HG02870 (cell line): Measurements from ENCODE around the gene SCRN2.

Source experiments
- ATAC-seq: cut with Tn5 transposase; IDR thresholded peaks from one replicate; pipeline ENCODE4 v1.9.1; 2021; ENCODE audit warnings: mild to moderate bottlenecking, moderate library complexity; ENCODE audit not compliant: unreplicated experiment

The SCRN2 gene

DNA sequence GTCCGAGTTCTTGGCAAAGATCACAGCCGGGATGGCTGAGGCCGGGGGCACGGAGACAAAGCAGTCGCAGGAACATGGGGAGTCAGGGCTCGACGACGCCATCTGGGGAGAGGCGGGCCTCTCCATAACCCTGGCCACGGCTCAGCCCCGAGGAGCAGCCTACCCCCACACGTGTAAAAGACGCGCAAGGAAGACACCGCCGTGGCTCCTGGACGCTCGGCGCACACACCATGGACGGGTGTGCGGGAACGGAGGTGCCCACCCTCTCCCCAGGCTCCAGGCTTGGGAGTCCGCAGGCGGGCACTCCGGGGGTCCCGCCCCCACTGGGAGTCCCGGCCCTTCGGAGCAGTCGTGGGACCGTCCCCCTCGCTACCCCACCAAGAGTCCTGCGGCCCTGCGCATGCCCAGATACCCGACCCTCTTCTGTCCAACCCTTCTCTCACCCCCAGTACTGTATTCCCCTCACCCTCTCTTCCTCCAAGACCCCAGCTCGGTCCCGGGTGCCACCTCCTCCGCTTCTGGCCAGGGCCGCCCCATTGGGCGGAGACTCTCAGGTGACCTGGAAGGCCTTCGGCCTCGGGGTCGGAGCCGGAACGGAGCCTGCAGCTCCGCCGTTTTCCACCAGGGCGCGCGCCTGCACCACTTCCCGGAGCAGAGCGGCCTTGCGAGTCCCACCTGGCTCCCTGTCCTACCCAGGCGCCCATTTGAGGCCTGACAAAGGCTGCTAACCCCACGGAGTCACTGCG lies at the start of gene SCRN2:
SCRN2 (minus strand) TSS at position 532 of the 746 bp plus-strand sequence; CDS start at position 102, 430 bp downstream.
- peak; percentile 80 for ATAC-seq

DNA sequence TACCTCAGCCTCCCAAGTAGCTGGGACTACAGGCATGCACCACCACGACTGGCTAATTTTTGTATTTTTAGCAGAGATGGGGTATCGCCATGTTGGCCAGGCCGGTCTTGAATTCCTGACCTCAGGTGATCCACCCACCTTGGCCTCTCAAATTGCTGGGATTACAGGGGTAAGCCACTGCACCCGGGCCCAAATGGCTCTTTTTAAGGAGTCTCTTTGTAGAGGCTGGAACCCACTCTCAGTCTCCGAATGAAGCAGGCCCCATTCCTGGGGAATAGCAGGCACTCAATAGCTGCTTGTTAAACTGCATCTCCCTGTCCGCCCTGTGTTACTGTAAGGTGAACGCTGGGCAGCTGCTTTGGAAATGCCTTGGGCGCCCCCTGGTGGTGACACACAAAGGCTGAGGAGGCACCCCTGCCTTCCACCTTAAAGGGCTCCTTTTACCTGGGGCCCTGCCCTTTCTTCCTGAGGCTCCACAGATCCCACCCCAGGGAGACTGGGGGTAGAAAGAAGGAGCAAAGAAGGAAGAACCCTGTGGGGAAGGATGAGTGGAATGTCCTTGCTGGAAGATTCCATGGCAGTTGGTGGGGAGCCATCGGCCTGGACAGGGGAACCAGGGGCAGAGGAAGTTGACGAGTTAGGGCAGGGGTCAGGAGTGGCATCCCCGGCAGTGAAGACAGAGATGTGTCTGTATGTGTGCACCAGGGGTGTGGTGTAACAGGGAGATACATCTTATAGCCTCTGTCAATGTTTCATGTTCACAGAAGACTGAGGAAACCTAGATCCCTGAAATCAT lies 48.9 kb upstream of the SCRN2 start:
- ATAC-seq: no peak

DNA sequence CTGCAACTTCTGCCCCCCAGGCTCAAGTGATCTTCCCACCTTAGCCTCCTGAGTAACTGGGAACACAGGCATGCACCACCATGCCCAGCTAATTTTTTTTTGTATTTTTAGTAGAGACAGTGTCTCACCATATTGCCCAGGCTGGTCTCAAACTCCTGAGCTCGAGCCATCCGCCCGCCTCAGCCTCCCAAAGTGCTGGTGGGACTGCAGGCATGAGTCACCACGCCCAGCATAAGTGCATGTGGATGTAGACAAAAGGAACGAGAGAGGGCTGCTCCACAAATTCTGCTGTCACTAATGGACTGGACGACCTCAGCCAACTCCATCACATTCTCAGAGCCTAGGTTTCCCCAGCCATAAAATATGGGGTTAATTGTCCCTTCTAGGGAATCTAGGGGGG lies 47.2 kb upstream of the SCRN2 start:
- ATAC-seq: no peak

DNA sequence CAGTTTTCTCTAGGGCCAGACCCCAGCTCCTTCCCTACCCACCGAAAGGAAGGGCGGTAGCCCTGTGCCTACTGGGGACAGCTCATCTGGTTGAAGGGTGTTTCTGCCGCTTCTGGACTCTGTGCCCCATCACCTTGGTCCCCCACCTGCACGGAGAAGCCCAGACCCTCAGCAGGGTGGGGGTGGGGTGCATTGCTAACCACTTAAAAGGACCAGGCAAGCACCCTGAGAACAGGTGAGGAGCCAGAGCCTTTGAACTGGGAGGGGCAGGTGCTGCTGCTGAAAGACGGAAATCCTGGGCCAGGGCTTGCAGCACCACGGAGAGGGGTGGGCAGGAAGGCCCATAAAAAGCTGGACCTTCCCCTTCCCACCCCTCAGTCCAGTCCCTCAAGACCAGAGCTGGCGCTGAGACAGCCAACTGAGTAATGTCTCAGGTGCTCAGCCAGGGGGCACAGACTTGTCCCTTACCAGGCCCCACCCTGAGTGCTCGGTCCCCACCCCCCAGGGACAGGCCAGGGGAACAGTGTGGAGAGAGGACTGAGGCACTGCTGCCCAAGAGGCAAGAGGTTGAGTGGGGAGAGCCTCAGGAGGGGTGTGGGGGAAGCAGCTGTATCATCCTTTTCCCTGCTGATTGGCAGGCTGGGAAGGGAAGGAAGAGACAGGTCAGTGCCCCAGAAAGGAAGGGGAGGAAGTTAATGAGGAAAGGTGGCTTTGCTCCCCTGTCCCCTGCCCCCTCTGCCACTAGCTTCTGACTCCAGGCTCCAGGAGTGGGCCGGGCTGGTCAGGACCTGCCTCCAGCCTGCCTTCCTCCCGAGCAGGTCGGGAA lies 44.0 kb upstream of the SCRN2 start:
- no peak for ATAC-seq

DNA sequence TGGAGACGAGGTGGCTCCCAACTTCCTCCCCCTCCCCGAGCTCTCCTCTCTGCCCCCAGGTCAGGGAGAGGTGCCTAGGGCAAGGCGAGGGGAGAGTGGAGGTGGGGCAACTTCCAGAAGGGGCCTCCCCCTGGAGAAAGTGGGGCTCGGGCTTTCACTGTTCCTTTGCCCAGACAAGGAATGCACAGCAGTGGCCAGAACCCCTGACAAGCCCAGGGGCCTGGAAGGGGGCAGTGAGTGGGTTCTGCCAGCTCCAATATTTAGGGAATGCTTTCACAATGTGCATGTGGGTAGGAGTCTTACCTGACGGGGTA lies 43.3 kb upstream of the SCRN2 start:
- no peak for ATAC-seq

DNA sequence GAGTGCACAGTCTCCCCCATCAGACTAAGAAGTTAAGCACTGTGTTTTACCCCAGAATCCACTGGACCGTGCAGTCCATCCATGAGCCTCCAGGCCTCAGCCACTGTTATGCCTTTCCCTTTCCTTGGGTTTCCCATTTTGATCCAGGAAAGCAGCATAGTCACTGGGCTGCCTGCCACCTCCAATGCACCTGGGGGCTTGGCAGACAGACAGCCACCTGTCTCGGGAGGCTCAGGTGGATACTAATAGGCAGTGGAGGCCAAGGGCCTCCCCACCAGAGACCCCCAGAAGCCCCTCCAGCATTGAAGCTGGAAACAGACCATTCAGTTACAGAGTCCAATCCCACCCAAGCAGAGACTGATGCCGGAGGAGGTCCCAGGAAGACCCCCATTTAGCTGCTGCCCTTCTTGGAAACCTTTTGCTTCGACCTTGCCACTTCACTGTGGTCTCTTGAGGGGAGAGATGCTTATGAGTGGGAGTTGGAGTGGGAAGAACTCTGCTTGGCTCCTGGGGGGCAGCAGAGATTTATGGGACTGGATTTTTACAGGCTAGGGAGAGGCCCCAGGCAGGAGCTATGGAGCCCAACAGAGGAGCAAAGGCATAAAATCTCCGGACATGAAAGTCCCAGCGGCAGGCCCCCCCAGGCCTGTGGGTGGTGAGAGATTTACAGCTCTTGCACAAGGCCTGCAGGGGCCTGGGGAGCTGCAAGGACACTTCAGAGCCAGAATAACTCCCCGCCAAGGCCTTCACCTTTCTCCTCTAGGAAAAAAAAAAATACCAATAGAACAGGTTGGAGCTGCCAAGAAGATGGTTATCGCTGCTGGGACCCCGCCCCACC lies 42.7 kb upstream of the SCRN2 start:
- no peak for ATAC-seq

DNA sequence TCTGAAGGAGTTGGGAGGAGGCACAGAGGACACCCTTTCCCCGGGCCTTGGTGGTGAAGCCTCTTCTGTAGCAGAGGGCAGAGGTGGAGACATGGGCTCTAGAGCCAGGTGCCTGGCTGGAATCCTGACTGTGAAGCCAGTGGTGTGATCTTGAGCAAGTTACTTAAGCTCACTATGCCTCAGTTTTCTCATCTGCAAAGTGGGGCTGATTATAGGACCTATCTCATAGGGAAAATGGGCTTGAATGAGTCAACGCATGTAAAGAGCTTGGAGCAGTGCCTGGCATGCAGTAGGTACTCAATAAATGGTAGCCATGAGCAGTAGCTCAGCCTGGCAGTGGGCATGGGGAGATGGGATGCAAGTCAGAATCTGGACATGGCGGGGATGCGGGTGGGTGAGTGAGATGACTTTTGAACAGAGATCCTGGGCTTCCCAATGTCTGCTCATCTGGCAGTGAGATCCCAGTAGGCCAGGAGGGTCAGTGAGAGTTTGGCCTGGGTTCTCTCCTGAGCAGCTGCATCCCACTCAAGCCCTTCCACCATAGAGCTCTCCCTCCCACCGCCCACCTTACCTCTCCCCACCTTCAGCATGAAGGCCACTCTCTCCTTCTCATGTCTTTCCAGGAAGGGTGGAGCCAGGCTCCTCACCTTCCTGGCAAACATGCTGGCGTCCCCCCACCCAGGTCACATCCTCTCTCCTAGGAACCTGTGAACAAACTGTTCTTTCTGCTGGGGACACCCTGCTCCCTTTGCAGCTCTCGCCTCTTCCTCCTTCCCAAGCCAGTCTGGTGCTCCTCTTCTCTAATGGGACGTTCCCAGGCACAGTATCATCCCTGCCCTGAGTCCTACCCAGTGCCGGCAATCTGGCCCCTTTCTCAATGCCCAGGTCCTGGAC lies 41.9 kb upstream of the SCRN2 start:
- no peak for ATAC-seq

DNA sequence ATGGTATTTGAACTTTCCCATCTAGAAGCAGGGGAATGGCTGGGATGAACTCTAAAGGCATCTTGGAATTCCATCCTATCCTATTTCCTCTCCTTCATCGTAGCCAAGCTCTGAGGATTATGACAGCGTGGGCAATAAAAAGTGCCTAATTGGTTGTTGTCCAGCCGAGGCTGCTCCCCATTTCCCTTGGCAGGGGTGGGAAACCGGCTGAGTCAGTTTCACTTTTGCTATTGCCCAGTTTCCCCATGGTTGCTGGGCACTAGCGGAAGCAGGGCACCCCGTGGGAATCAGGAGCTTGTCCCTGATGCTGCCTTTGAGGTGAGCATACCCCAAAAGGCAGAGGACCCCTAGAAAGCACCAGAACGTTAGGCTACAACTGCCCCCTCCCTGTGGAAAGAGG lies 41.2 kb upstream of the SCRN2 start:
- no peak for ATAC-seq

DNA sequence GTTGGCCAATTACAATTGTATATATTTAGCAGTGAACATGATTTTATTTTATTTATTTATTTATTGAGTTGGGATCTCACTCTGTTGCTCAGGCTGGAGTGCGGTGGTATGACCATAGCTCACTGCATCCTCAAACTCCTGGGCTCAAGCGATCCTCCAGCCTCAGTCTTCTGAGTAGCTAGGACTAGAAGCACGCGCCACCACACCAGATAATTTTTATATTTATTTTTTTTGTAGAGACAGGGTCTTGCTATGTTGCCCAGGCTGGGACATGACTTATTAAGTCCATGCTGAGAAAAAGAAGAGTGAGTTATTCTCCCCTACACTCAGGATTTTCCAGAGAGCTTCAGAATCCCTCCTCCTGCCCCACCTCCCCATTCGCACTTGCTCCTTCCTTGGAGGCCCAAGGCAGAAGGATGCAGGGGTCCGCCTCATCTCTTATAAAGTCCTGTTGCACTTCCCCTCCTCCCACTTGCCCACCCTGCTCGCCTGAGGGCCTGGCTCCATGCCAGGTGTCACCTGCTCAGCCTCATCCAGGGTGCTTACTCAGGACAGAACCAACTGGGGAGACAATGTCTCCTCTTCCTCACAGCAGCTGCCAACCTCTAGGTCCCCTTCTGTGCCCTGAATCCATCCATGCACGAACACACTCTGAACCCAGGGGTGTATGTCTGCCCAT lies 38.8 kb upstream of the SCRN2 start:
- ATAC-seq: no peak

DNA sequence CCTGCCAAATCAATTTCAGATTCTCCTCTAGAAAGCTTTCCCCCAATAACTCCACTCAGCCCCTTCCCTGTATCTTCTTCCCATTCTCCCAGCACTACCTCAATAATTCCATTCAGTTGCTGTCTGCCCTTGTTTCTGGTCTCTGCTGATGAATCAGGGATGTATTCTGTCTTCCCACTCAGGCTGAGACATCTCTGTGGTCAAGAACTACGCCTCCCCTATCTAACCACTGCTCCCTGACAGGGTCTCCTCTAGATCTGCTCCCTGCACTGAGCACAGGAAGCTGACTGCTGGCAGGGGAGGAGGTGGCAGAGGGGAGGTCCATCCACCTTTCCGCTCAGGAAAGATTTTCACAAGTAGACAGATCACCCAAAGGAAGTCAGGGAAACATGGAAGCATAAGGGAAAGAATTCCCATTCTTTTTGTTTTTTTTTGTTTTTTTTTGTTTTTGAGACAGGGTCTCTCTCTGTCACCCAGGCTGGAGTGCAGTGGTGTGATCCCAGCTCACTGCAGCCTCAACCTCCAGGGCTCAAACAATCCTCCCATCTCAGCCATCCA lies 38.0 kb upstream of the SCRN2 start:
- no peak for ATAC-seq

DNA sequence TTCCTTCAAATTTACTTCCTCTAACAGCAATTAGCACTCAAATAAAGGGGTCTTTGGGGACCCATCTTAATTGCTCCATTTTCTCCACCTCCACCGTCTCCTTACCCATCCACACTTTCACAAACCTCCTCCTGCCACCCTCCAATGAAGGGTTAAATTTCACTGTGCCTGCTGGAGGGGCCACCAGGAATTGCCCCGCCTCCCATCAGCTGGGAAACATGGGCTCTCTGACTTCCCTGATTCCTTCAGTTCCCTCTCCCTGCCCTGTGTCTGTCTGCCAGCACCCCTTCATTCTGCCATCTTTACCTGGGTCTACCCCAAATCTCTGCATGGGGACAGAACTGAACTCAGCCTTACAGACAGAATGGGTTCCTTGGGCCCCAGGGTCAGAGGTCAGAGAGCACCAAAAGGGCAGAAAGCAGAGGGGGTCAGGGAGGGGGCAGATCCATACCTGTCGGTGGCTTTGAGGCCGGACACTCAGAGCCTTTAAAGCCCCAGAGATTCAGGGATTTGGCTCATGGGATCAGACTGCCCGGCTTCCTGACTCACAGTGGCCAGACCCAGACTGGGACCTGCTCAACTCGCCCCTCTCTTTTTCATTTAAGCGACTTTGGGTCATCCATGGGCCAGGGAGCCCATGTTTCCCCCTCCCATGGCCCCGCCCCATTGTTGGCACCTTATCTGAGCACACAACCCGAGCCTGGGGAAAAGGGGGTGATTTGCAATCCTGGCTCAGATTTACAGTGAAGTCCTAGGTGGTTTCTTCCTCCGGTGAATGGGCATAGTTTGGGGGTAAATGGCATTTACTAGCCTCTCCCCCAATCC lies 37.3 kb upstream of the SCRN2 start:
- ATAC-seq: no peak

DNA sequence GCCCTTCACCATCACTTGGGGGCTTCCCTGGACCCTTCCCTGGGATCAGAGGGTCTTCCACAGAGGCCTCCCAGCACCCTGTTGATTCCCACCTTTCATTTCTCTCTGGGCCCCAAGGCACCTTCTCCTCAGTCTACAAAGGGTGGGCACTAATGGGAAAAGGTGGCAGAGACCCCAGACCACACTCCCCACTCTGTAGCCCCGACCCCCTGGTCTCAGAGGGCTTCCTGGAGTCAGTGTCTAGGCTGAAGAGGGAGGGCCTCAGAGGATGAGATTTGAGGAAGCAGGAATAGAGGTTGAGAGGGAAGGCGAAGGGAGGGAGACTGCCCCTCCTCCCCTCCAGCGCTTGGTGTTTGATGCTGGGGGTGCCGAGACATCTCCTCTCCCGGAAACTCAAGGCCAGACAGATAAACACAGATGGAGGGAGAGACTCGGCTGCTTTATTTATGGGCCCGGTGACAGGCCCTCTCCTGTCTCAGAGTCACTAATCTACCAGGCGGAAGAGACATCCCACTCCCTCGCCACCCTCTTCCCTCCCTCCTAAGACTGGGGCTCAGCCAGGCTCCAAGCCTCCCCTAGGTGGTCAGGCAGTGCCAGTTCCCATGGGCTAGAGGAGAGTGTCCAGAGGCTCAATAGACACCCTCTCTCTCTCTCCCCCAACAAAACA lies 36.4 kb upstream of the SCRN2 start:
- no peak for ATAC-seq

DNA sequence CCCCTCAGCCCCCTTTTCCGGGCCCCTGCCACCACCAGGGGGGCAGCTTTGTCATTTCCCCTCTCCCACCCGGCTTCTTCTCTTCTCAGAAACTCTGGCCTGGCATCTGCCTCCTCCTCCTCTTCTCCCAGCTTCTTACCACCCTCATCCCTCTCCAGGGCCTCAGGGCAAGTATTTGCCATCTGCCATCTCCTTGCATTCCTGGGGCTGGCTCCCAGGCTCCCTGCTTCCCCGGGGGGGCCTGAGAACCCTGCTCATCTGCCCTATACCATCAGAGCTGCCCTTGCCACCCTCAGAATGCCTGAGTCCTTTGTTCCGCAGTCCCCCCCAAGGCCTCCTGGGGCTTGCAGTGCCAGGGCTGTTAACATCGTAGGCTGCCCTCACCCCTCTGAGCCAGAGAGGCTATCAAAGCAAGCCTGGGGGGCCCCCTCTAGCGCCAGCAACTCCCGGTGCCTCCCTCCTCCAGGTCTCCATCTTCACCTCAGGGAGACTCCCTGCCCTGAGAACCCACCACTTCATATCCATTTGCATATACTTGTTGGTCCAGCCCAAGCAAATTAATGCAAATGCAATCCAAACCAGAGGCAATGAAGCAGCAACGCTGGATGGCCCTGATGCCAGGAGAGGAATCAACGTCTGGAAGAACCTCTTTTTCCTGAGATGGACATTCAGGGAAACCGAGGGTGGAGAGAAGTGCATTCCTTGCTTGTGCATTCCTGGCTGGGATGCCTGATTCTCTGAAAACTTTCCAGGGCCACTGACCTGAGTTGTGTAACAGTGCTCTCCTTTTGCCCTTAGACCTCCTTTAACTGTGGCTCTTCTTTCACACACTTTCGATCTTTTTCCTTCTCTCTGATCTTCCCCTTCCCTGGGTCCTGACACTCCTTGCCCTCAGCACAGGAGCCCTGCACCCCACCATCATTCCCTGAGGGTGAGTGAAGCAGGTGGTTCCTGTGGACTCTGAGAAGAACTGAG lies 34.2 kb upstream of the SCRN2 start:
- ATAC-seq: no peak

DNA sequence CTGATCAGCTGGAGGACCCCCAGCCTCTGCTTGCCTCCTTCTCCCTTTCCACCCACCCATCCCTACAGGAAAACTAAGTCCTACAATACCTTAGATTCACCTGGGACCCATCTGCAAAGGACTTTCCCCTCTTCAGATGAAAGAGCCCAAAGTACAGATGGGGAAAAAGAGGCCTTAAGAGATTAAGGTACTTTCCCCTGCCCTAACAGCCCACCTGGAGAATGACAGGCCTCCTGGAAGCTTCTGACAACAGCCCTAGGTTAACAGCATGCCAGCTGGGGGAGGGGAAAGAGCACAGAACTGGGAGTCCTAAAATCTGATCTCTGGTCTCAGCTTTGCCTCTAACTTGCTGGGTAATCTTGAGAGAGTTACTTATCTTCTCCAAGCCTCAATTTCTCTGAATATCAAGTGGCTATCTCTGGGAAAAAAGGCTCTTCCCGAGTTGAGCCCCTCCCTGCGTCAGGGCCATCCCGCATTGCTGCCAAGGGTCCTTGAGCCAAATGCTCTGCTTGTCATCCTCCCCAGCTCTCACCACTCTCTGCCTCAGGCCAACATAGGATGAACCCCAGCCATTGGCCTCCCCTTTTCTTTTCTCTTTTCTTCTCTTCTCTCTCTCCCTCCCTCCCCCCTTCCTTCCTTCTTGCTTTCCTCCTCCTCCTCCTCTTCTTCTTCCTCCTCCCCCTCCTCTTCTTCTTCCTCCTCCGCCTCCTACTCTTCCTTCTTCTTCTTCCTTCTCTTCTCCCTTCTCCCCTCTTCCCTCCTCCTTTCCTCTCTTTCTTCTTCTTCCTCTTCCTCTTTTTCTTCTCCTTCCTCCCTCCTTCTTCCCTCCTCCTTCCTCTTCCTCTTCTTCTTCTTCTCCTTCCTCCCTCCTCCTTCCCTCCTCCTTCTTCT lies 32.4 kb upstream of the SCRN2 start:
- no peak for ATAC-seq

DNA sequence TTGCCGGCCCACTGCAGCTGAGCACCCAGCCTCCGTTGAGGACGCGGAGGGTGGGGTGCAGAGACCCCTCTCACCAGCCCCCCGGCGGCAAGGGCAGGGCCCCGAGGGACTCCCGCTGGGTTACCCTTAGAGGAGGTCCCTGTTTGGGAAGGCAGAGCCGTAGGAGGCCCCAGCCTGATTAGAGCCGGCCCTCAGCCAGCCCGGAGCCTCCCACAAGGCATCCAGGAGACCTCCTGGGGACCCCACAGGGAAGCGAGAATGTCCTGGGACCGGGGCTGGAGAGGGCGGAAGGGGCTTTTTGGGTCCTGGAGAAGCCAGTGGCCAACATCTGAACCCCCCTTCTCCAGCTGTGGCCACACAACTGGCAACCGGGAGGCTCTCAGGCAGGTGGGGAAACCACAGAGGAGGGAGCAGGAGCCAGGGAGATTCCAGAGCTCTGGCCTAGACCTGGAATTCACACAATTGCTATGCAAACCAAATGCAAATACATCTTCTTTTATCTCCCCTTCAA lies 31.6 kb upstream of the SCRN2 start:
- no peak for ATAC-seq
